Heart left ventricle (tissue), 13 donors: ENCODE data around the gene OGFOD1.

Experiments used
- POLR2A ChIP-seq, 2 donors: fragments of 450-650 bp; IDR thresholded peaks; one replicate each; pipeline ENCODE4 v1.6.1; 2017; ENCODE audit warnings: antibody characterized with exemption in 2 of 2, mild to moderate bottlenecking in 2 of 2, moderate library complexity in 2 of 2
- TF ChIP-seq, protein P1 (sequence below), 12 donors: fragments of 200-600 bp; sonication (generic) in 4 of 12; IDR thresholded peaks; one replicate each; pipeline versions ENCODE4 v1.5.0 to v1.8.0; 2018 to 2022; ENCODE audit warnings: antibody characterized with exemption in 12 of 12, mild to moderate bottlenecking in 5 of 12
- donor health status: ischemic (EF 13 %, LVEDD 7.1; RV severe dilation, severe dysfunction).
- donor health status: DM: no; HTN: yes; CAD: no.
- donor health status: DM: no; HTN: no; CAD: no.
- donor health status: ischemic (EF 25% LVEDD 6.9; RV normal size, moderate dysfunction).
- donor health status: ischemic (EF 25% LVEDD 5.7; RV mildly dilated, moderate dysfunction).
- donor health status: ischemic (EF 35%, LVEDD 5.7; RV mildly dilated, moderate dysfunction).
- donor health status: nonischemic (EF 11% LVEDD 7.7; RV severe dilation, severe dysfunction).
- donor health status: DM: yes; HTN: yes; CAD: no.
- donor health status: PGD.
- donor health status: ischemic (EF 29% LVEDD 5.4; RV normal size, mild dysfunction).
- donor health status: nonischemic (EF 23%, LVEDD 6.1; RV moderate dilation, normal function).

DNA sequence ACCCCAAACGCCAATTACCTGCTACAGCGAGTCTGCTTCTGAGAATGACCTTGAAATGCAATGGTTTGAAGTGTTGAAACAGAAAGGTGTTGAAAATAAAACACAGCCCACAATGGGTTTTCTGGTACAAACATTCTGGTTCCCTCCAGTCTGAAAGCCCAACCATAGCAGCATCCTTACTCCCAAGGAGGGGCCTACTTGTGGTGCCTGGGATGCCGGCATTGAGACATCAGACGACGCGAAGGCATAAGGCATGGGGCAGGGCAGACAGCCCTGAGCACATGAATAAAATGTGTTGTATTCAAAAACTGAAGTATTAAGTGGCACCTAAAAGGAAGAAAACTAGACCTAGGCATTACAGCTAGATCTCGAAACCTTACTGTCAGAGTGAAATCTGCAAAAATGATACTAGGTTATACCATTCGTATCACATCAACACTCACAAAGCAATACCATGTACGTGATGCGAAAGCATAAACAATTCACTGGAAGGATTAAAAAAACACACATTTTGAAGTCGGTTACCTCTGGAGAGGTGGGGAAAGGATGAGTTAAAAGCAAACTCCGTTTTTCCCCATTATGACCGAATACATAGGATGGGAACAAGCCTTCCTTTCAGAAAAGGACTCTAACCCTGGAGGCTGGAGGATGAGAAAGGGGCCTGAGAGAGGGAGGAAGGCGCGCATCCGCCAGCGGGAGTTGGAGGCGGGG lies 924 bp upstream of the OGFOD1 start:
- TF ChIP-seq, protein P1, sequence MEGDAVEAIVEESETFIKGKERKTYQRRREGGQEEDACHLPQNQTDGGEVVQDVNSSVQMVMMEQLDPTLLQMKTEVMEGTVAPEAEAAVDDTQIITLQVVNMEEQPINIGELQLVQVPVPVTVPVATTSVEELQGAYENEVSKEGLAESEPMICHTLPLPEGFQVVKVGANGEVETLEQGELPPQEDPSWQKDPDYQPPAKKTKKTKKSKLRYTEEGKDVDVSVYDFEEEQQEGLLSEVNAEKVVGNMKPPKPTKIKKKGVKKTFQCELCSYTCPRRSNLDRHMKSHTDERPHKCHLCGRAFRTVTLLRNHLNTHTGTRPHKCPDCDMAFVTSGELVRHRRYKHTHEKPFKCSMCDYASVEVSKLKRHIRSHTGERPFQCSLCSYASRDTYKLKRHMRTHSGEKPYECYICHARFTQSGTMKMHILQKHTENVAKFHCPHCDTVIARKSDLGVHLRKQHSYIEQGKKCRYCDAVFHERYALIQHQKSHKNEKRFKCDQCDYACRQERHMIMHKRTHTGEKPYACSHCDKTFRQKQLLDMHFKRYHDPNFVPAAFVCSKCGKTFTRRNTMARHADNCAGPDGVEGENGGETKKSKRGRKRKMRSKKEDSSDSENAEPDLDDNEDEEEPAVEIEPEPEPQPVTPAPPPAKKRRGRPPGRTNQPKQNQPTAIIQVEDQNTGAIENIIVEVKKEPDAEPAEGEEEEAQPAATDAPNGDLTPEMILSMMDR (IDR thresholded peaks at IDR 0.05), result no peak
- TF ChIP-seq POLR2A (IDR thresholded peaks at IDR 0.05), result no peak
